Right ventricle myocardium superior (tissue), 1 donor: ENCODE data around the gene PPP2R2D. TPM values are rescaled to one million over a fixed set of nuclear protein-coding genes. Genes with fewer than 3 reads are reported as not detected.
A peak's percentile ranks its signal among the peaks of the same experiment; 100 is the strongest.
"Not testable (repeated sequence)": the region's sequence is repeated elsewhere in the genome, so short reads cannot be mapped to it uniquely, and the experiment has no call there.

Experiments used
- ATAC-seq: fragments of 200-7000 bp; cut with Tn5 transposase; one replicate; pipeline ENCODE4 v1.9.1; 2020; ENCODE audit warnings: mild to moderate bottlenecking; ENCODE audit not compliant: poor library complexity
- DNase-seq: peaks from one replicate; pipeline ENCODE4 v3.0.0-alpha.2; 2020
- intact Hi-C: fragments of 100-400 bp; cut with DNase I; formaldehyde crosslinking; loops from one replicate; pipeline ENCODE4 v1.11.2; 2022
- total RNA-seq: library from RNA; stranded (reverse); fragmentation: NEBNext Ultra II Directional; extraction: Animal tissue kit (Norgen Biotek cat#: 25700); gene quantifications from one replicate; pipeline ENCODE4 v1.2.1, GENCODE V29; 2021
- donor health status: DM: no; HTN: yes; CAD: no; lungs with severe emphysema.

PPP2R2D gene
- total RNA-seq, 1 donor from 2014 or later, result 33.9 TPM

DNA sequence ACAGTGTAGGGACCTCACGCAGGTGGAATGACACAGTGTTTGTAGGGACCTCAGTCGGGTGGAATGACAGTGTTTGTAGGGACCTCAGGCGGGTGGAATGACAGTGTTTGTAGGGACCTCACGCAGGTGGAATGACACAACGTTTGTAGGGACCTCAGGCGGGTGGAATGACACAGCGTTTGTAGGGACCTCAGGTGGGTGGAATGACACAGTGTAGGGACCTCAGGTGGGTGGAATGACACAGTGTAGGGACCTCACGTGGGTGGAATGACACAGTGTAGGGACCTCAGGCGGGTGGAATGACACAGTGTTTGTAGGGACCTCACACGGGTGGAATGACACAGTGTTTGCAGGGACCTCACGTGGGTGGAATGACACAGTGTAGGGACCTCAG is 16.0 kb downstream of the PPP2R2D start:
- DNase-seq, intact Hi-C loops, ATAC-seq: not testable (repeated sequence)

DNA sequence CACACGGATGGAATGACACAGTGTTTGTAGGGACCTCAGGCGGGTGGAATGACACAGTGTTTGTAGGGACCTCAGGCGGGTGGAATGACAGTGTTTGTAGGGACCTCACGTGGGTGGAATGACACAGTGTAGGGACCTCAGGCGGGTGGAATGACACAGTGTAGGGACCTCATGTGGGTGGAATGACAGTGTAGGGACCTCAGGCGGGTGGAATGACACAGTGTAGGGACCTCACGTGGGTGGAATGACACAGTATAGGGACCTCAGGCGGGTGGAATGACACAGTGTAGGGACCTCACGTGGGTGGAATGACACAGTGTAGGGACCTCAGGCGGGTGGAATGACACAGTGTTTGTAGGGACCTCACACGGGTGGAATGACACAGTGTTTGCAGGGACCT is 16.7 kb downstream of the PPP2R2D start:
- DNase-seq, intact Hi-C loops, ATAC-seq: not testable (repeated sequence)

DNA sequence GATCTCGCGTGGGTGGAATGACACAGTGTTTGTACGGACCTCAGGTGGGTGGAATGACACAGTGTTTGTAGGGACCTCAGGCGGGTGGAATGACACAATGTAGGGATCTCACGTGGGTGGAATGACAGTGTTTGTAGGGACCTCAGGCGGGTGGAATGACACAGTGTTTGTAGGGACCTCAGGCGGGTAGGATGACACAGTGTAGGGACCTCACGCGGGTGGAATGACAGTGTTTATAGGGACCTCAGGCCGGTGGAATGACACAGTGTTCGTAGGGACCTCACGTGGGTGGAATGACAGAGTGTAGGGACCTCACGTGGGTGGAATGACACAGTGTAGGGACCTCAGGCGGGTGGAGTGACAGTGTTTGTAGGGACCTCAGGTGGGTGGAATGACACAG is 18.7 kb downstream of the PPP2R2D start:
- intact Hi-C loops, ATAC-seq, DNase-seq: not testable (repeated sequence)

DNA sequence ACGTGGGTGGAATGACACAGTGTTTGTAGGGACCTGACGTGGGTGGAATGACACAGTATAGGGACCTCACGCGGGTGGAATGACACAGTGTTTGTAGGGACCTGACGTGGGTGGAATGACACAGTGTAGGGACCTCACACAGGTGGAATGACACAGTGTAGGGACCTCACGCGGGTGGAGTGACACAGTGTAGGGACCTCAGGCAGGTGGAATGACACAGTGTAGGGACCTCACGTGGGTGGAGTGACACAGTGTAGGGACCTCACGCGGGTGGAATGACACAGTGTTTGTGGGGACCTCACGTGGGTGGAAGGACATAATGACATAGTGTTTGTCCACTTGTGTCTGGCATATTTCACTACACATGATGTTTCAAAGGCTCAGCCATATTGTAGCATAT is 19.3 kb downstream of the PPP2R2D start:
- ATAC-seq (no peak), DNase-seq (no peak)
- intact Hi-C loops, result no loop called here

DNA sequence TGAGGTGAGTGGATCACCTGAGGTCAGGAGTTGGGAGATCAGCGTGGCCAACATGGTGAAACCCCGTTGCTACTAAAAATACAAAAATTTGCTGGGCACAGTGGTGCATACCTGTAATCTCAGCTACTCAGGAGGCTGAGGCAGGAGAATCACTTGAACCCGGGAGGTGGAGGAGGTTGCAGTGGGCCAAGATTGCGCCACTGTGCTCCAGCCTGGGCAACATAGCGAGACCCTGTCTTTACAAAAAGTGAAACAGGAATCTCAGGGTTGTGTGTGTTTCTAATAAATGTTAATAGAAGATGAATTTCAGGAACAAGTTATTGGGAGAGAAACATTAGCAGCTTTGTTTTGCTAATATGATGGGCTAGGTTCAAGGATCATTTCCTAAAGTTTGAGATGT is 19.9 kb downstream of the PPP2R2D start:
- no peak for ATAC-seq
- no peak for DNase-seq
- intact Hi-C loops, result no loop called here

DNA sequence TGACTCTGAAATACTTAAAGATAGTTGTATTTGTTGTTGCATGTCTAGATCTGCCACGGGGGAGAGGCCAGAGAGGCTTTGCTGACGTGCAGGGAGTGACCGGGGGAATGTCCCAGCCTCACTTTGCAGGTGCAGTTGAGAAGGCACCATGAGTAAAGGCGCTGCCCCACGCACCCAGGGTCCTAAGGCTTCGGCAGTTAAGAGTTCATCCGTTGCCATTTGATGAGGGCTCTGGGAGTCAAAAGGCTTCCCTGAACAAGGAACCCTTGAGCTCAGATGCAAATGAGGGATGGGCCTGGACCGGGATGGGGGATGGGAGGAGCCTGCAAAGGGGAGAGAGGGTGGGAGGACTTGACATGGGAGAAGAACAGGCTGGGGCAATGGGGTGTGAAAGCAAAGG is 20.4 kb downstream of the PPP2R2D start:
- ATAC-seq, result peak; percentile 22
- intact Hi-C loops, result no loop called here
- no peak for DNase-seq

DNA sequence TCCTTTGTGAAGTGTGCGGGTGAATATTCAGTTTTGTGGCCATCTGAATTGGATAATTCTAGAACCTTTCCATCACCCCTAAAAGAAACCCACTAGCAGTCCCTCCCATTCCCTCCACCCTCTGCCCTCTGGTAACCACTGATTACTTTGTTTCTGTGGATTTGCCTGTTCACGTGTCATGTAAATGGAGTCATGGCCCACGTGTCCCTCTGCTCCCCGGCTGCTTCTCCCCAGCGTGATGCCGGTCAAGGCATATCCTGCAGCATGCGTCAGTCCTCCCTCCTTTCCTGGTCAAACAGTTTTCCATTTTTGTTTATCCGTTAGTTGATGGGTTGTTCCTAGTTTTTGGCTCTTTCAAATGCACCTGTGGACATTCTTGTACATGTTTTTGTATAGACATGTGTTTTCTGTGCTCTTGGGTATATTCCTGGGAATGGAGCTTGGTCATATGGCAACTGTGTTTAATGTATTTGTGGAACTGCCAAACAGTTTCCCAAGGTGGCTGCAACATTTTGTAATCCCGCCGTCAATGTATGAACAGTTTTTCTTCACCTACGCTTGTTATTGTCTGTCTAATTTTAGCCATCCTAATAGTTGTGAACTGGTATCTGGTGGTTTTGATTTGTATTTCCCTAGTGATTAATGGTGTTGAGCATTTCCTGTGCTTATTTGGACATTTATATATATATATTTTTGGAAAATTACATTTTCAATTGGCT is 22.4 kb downstream of the PPP2R2D start:
- no peak for ATAC-seq
- intact Hi-C loops, result no loop called here

DNA sequence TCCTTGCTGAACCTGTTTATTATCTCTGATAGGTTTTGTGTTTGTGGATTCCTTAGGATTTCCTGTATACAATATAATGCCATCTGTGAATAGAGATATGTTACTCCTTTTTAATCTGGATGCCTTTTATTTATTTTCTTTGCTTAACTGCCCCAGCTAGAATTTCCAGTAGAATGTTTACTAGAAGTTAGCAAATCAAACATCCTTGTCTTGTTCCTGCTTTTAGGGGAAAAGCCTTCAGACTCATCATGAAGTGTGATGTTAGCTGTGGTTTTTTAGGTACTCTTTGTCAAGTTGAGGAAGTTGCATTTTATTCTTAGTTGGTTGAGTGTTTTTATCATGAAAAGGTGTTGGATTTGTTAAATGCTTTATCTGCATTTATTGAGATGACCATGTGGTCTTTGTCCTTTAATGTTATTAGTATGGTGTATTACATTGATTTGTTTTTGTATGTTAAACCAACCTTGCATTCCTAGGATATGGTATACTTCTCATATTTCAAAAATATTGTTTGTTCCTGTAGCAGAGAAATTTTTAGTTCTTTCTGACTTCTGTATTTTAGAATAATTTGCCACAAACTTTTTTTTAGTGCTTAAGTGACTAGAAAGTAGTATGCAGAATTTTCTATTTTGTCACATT is 24.3 kb downstream of the PPP2R2D start:
- no peak for ATAC-seq
- intact Hi-C loops, result no loop called here

More for the DNA sequence above, 22.4 kb downstream of the PPP2R2D start:
- no peak for DNase-seq

DNA sequence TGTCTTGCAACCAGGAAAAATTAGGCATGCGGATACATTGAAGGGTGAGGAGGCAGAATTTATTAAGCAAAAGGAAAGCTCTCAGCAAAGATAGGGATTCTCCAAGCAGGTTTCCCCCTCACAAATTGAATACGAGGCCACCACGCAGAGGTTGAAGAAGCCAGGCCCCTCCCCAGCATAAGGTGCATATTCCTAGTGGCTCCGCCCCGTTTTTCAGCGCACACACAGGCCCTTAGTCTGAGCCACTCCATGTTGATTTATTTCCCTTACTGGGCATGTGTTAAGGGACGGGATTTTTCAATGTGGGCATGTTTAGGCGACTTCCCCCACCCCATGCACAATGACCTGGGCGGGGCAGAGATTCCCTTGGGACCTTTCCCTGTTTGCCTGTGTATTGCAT is 24.9 kb downstream of the PPP2R2D start:
- DNase-seq (no peak), ATAC-seq (no peak)
- intact Hi-C loops, result no loop called here

More for the DNA sequence above, 24.3 kb downstream of the PPP2R2D start:
- DNase-seq, result no peak

DNA sequence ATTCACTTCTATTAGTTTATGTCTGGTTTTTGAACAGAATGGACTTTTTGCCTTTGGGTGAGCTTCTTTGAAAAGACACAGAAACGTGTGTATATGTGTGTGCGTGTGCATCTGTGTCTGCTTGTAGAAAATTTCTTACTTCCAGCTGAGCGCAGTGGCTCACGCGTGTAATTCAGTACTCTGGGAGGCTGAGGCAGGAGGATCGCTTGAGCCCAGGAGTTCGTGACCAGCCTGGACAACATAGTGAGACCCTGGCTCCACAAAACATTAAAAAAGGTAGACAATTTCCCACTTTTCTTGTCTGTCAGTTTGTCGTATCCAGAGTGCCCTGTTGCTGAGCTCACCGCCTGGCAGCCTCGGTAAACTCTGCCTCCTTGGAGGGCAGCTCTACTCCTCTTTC is 25.4 kb downstream of the PPP2R2D start:
- ATAC-seq, result no peak
- DNase-seq, result no peak
- intact Hi-C loops, result no loop called here

DNA sequence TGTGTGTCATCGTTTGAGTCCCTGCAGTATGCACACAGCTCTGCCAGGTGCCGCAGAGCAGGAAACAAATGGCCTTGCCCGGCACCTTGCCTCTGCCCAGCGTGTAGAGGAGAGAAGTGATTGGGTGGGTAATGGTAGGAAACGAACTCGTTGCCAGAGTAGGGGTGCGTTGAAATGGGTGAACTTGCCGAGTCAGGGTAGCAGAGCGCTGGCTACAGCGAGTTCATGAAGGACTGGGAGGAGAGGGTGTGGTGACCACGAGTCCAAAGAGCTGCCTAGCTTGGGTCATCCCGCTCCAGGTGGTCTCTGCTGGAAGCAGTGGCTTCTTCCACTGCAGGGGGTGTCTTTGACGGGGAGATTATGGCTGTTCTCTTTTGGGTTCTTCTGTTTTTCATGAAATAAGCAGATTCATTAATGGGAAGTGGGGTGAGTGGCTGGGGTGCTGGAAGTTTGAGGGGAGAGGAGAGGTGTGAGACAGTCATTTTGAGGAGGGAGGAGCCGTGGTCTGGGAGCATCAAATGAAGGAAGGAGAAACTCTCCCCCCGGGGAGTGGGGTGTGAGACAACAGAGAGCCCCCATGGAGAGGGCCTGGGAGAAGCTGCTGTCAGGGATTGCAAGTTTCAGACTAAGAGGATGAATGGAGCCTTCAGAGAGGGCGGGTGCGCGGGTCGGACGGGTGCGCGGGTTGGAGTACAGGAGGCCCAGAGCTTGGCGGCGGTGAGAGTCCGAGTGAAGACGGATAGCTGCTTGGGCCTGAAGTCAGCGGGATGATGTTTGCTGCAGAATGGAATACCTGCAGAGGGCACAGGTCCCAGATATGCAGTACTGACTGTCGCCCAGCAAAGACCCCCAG is 26.2 kb downstream of the PPP2R2D start:
- intact Hi-C loops, result no loop called here
- DNase-seq (no peak), ATAC-seq (no peak)

DNA sequence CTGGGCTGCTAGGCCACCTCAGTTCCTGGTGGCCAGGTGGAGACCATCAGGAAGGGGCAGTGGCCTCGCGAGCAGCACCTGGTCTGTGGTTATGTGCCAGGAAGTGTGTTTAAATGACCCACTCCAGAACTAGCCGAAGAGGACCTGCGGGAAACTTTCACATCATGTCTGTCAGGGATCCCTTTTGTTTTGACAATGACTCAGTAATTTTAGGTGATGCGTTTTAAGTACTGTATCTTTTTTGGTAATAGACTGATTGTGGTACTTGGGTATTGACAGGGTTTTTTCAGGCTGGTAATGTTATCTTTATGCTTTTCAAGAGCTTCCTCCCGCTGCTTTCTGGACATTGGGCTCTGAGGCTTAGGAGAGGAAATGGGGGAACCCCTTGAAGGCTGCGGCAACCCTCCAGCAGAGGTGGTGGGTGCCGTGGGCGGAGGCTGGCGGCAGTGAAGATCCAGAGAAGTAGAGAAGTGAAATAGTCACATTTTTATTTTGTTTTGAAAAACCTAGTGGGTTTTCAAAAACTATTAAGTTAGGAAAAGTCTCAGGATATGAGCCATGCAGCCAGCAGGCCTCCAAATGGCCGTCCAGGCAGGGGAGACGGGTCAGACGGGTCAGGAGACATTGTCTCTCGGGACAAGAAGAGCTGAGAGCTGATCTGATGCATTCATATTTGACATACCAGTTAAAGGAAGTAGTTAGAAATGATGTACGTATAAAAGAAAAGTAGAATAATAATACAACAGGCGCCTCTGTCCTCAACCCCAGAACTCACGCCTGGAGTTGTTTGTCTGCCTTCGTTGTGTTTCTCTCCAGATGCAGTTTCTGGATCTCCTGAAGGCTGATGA is 27.7 kb downstream of the PPP2R2D start:
- no peak for ATAC-seq
- no peak for DNase-seq
- intact Hi-C loops, result no loop called here

DNA sequence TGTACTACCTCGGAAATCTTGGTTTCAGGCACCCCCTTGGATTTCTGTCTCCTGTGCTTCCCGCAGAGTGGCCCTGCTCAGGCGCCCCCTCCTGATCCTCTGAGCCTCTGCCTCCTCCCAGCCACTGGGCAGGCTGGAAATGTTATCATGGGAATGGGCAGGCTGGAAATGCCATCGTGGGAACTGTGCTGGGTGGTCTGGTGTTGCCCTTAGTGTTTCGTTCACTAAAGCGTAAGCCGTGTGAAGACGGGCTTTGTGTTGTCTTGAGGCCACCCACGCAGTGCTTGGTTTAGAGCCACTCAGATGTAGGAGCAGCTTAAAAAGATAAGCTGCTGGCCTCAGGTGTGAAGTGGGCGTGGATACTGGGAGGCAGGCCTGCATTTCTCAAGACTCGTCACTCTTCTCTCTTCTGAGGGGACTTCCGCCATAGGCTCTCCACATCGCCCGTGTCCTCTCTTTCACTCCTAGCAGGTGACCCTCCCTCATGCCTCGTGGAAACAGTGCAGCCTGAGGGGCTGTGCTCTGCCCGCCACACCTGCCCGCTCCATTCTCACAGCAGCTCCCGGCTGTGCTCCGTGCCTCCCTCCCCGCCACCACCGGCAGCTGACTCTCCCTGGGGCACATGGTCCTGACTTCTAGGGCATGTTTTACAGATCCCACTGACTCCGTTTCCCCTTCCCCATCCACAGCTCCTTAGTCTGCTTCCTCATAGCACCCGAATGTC is 28.5 kb downstream of the PPP2R2D start:
- DNase-seq, result no peak
- ATAC-seq, result no peak

DNA sequence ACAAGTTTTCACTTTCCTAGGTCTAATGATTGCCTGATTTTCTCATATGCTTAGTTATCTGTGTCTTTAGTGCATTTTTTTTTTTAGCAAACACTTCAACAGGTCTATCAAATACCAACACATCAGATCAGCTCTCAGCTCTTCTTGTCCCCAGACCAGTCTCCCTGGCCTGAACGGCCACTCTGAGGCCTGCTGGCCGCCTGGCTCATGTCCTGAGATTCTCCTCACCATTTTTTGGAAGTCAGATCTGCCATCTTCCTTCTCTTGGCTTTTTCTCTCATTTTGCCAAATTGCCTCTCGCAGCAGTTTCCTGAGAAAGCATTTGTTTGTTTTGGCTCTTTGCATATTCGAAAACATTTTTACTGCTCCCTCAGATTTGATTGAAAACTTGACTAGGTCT is 29.3 kb downstream of the PPP2R2D start:
- ATAC-seq (no peak), DNase-seq (no peak)
- intact Hi-C loops, result no loop called here

More for the DNA sequence above, 28.5 kb downstream of the PPP2R2D start:
- intact Hi-C loops, result no loop called here

DNA sequence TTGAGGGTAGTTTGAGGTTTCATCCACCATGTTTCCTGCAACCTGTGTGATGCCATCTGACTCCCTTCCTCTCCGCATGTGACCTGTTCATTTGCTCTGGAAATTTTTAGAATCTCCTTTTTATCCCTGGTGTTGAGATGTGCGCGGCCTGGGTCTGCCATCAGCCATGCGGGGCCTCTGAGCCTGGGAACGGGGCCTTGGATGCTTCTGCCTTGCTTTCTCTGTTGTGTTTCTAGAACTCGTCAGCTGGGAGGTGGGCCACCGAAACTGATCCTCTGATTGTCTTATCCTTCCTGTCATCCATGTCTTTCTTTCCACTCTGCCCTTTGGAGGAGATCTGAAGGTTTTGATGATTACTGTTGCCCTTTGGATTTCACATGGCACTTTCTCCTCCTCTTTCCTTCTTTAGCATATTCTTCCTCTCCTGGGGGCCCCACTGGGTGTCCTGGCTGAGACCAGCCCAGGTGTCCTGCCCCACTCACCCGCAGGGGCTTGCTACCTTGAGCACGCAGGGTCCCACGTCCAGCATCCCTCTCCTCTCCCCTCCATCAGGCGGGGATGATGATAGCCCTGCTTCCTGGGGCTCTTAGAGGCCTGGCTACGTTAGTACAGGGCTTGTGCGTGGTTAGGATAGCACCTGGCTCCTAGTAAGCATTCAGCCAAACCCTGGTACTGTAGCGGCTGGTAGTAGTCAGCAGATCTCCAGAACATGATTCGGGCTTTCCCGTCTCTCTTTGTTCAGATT is 29.9 kb downstream of the PPP2R2D start:
- ATAC-seq (no peak), DNase-seq (no peak)
- intact Hi-C loops, result no loop called here

DNA sequence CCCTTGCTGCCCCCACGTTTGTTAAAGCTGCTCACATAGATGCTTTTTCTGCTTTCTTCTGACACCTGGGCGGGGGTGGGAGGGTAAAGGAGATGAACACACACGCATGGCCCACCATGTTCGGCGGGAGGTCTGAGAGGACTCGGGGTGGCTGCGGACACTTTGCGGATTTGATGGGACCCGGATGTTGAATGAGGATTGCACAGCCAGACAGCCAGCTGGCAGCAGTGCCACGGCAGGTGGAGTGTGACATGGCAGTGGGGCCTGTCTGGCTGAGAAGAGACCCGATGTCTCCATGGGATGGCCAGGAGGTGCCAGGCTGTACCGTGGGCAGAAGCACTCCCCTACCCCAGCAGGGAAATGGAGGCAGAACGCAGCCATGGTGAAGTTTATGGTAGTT is 31.2 kb downstream of the PPP2R2D start:
- DNase-seq (no peak), ATAC-seq (peak; percentile 14)
- intact Hi-C loops, result no loop called here

DNA sequence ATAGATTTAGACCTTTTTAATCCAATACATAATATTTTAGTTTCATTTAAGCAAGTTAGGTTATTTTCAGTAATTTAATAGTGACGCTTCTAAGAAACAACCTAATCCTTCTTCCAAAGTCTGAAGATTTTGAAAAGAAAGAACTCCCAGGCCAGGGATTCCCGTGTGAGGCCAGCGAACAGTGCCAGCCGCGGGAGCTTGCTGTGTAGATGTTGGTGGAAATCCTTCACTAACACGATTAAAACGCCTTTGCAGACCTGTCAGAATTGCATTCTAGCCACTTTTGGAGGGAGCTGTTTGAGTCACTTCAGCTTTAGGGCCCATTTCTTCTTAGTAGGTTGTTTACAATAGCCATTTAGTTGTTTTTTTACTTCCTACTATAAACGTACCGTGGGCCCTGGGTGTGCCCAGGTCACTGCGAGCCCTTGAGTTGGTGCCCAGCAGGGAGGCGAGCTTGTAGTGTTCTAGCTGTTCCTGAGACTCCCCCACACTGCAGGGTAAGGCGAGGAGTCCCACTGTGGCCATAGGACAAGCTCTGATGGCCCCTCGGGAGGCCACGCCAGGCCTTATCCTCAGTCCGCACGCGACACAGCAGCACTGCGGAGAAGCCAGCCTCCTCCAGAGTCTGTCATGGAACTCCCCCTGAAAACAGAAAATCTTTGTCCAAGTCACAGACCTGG is 32.3 kb downstream of the PPP2R2D start:
- intact Hi-C loops, result no loop called here
- DNase-seq (no peak), ATAC-seq (no peak)
